ENCODE measurements around the gene MAGI2. TPM values are rescaled to one million over a fixed set of nuclear protein-coding genes. Genes with fewer than 3 reads are reported as not detected.

Gene MAGI2
- total RNA-seq, 1 donor from 2014 or later: 6.9 TPM

DNA sequence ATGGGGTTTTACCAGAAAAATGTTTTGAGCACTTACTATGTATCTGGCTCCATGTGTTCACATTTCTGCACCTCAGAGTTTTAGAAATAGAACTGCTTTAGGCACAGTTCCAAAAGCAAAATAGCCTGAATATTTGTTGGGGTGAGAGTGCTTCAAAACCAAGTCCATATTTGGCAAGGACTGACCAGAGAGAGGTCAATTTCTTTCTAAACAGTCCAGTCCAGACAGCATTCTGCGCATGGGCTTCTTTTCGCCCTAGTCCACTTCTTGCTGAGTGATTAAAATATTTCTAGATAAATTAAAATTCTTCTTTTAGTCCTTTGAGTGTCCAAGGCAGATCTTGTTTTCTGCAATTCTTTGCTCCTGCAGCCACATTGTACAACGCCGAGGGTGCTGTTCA, 1227.9 kb downstream of the MAGI2 start:
- DNase-seq (ENCODE audit: extremely low spot score in 2 of 2): no peak
- H3K36me3 ChIP-seq: no peaks in the 10 kb centered on the region
- H3K4me3 ChIP-seq: no peak overlapping the region
- no peak overlapping the region for H3K27ac ChIP-seq
- intact Hi-C loops (cut with DNase I): no loop called here
- no peaks in the 10 kb centered on the region for H3K27me3 ChIP-seq
- no peaks in the 10 kb centered on the region for H3K4me1 ChIP-seq
- H3K9me3 ChIP-seq: no peaks in the 10 kb centered on the region
- TF ChIP-seq POLR2AphosphoS5 (IDR thresholded peaks at IDR 0.05; ENCODE audit: insufficient read depth in 1 of 2, low read depth in 1 of 2) (no peak), POLR2A (IDR thresholded peaks at IDR 0.05) (no peak)
- TF ChIP-seq, protein P1, sequence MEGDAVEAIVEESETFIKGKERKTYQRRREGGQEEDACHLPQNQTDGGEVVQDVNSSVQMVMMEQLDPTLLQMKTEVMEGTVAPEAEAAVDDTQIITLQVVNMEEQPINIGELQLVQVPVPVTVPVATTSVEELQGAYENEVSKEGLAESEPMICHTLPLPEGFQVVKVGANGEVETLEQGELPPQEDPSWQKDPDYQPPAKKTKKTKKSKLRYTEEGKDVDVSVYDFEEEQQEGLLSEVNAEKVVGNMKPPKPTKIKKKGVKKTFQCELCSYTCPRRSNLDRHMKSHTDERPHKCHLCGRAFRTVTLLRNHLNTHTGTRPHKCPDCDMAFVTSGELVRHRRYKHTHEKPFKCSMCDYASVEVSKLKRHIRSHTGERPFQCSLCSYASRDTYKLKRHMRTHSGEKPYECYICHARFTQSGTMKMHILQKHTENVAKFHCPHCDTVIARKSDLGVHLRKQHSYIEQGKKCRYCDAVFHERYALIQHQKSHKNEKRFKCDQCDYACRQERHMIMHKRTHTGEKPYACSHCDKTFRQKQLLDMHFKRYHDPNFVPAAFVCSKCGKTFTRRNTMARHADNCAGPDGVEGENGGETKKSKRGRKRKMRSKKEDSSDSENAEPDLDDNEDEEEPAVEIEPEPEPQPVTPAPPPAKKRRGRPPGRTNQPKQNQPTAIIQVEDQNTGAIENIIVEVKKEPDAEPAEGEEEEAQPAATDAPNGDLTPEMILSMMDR (IDR thresholded peaks at IDR 0.05): no peak

DNA sequence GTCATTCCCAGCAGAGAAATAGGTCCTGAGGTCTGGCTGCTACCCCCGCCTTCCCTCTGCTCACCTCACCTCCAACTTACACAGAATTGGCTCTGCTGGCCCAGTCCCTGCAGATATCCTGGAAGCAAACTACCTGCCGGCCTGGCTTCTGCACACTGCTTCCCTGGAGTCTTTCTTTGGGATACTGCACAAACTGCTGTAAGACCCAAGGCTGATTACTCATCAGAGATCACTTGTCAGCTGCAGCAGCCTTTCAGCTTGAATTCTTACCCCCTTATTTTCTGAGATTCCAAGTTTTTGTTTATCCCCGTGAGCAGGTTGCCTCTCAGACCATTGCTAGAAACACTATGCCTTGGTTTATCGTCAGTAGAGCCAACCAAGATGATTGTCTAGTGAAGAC, 1228.5 kb downstream of the MAGI2 start:
- intact Hi-C loops (cut with DNase I): no loop called here
- TF ChIP-seq POLR2AphosphoS5 (IDR thresholded peaks at IDR 0.05; ENCODE audit: insufficient read depth in 1 of 2, low read depth in 1 of 2) (no peak), POLR2A (IDR thresholded peaks at IDR 0.05) (no peak)
- TF ChIP-seq, protein P1 (IDR thresholded peaks at IDR 0.05): no peak

DNA sequence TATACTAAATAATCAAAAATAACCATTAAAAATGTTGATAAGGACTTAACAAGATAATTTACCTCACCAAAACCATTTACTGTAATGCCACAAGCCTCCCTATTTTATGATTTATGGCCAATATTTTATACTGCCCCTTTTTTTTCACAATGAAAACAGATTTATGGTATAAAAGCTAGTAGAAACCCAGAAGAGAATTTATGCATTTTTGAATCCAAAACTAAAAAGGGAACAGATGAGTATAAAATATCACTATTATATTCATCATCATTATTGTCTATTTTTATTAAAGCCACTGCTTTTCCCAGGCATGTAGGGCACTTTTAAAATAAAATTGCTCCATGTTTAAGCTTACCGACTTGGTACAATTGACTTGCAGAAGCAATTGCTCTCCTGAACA, 1229.9 kb downstream of the MAGI2 start:
- intact Hi-C loops (cut with DNase I): no loop called here
- Histone ChIP-seq H3K36me3 (no peaks in the 10 kb centered on the region), H3K4me1 (no peaks in the 10 kb centered on the region), H3K27ac (no peak overlapping the region), H3K27me3 (no peaks in the 10 kb centered on the region), H3K9me3 (no peaks in the 10 kb centered on the region), H3K4me3 (no peak overlapping the region)
- no peak for DNase-seq (ENCODE audit: extremely low spot score in 2 of 2)
- TF ChIP-seq POLR2AphosphoS5 (IDR thresholded peaks at IDR 0.05; ENCODE audit: insufficient read depth in 1 of 2, low read depth in 1 of 2) (no peak), POLR2A (IDR thresholded peaks at IDR 0.05) (no peak)
- TF ChIP-seq, protein P1 (IDR thresholded peaks at IDR 0.05): no peak

More for the DNA sequence above, 1228.5 kb downstream of the MAGI2 start:
- Histone ChIP-seq H3K27me3 (no peaks in the 10 kb centered on the region), H3K4me3 (no peak overlapping the region), H3K4me1 (no peaks in the 10 kb centered on the region), H3K9me3 (no peaks in the 10 kb centered on the region), H3K27ac (no peak overlapping the region), H3K36me3 (no peaks in the 10 kb centered on the region)
- no peak for DNase-seq (ENCODE audit: extremely low spot score in 2 of 2)

DNA sequence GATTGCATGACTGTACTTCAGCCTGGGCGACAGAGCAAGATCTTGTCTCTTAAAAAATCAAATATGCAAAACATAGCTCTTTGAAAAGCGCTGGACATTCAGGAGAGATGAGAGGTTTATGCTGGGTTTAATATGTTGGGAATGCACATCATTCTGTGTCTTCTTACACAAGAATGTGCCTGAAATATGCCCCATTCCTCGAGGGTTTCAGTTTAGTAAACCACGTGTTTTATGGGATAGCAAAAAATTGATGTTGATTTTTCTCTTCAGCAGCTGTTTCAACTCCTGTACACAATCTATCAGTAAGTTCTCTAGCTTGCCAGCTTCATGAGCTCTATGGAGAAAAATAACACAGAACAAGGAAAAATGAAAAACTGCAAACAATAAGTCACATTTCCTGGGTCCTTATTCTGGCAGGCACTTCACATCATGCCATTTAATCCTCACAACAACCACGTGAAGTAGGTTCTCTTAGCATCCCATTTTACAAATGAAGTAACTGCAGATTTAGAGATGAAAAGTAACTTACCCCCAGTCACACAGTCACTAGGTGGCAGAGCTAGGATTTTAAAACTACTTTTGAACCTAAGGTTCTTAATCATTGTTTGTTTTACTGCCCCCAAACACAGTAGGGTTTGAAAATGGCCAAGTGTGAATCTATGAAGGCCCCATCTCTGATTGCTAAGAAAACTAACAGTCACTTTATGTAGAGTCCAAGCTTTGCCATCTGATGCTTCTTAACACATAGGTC, 1231.3 kb downstream of the MAGI2 start:
- TF ChIP-seq, protein P1 (IDR thresholded peaks at IDR 0.05): no peak
- no peak for TF ChIP-seq POLR2A (IDR thresholded peaks at IDR 0.05)
- TF ChIP-seq POLR2AphosphoS5 (IDR thresholded peaks at IDR 0.05; ENCODE audit: insufficient read depth in 1 of 2, low read depth in 1 of 2): no peak
- Histone ChIP-seq H3K4me1 (no peaks in the 10 kb centered on the region), H3K36me3 (no peaks in the 10 kb centered on the region), H3K4me3 (no peak overlapping the region), H3K9me3 (no peaks in the 10 kb centered on the region), H3K27ac (no peak overlapping the region), H3K27me3 (no peaks in the 10 kb centered on the region)
- intact Hi-C loops (cut with DNase I): no loop called here
- no peak for DNase-seq (ENCODE audit: extremely low spot score in 2 of 2)

DNA sequence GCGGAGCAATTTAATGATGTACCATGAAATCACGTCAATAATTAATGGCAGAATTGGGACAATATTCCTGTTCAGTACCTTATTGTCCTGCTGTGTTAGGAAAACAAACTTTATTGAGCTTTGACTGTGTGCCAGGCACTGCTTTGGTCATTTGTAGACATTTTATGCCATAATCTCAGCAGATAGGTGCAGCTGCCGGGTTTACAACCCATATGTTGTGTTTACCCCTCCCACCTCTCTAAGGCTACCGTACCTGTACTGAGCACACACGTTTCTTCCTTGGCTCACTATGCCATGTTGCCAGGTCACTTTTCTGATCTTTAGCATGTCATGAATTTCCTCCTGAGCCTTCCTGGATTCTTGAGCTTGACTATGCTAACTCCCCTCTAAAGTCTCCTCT, 1232.7 kb downstream of the MAGI2 start:
- intact Hi-C loops (cut with DNase I): no loop called here

More for the DNA sequence above, 1232.7 kb downstream of the MAGI2 start:
- TF ChIP-seq POLR2AphosphoS5 (IDR thresholded peaks at IDR 0.05; ENCODE audit: insufficient read depth in 1 of 2, low read depth in 1 of 2): no peak
- TF ChIP-seq, protein P1 (IDR thresholded peaks at IDR 0.05): no peak
- no peak for TF ChIP-seq POLR2A (IDR thresholded peaks at IDR 0.05)
- H3K4me3 ChIP-seq: no peak overlapping the region
- no peaks in the 10 kb centered on the region for H3K36me3 ChIP-seq
- no peaks in the 10 kb centered on the region for H3K27me3 ChIP-seq
- H3K9me3 ChIP-seq: no peaks in the 10 kb centered on the region
- DNase-seq (ENCODE audit: extremely low spot score in 2 of 2): no peak
- no peak overlapping the region for H3K27ac ChIP-seq
- H3K4me1 ChIP-seq: no peaks in the 10 kb centered on the region
